ENCODE results near the gene GPR132.
"Not testable (repeated sequence)": the region's sequence is repeated elsewhere in the genome, so short reads cannot be mapped to it uniquely, and the experiment has no call there.

The GPR132 gene

DNA sequence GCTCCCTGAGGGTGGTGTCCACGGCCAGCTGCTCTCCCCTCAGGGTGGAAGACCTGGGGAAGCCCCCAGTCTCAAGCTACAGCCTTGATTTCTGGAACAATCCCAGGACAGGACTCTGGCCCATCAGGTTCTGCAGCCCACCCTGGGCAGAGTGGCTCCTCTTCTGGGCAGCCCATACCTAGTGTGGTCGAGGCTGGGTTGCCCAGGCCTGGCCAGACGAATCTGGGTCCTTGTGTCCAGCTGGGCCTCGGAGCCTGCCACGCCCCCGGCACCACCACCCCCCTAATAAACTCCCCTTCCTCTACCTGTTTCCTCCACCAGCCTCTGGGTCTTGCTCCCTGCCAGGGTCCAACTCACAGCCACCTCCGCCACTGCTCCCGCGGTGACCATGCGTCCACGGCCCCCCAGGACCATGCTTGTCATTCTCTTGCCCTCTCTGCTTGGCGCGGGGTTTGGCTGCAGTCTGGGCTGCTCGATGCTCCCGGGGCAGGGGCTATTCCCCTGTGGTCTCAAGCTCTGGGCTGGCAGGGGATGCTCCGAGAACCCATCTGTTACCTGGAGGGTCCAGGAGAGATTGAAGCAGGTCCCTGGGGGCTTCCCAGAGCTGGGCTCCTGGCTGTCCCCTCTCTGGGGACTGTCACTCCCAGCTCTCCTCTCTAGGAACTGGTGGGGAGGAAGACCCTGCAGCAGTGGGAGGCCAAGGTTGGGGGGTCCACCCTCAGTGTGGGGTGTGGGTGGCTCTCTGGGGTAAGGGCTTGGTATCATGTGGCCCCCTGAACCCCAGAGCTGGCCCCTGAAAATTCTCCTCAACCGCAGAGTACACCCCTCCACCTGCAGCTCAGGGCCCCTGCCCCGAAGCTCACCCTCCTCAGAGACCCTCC, 8.7 kb upstream of the GPR132 start:
- no peak for DNase-seq

GRCh38 chr14:105072892-105073719, 7.9 kb upstream of the GPR132 start:
- DNase-seq: no peak

- no peak for DNase-seq
These were observed 7.2 kb upstream of the GPR132 start for GRCh38 chr14:105072381-105072861.

GRCh38 chr14:105071942-105072341, 6.7 kb upstream of the GPR132 start:
- no peak for DNase-seq

DNA sequence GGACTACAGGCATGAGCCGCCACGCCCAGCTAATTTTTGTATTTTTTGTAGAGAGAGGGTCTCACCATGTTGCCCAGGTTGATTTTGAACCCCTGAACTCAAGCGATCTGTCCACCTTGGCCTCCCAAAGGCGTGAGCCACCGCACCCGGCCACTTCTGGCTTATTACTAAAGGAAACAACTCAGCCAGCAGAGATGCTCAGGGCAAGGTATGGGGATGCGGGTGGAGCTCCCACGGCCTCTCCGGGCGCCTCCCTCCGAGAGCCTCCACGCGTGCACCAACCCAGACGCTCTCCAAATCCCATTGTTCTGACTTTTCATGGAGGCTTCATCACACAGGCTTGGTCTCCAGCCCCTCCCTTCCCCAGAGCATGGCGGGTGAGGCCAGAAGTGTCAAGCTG, 6.1 kb upstream of the GPR132 start:
- no peak for DNase-seq

GRCh38 chr14:105070760-105071137, 5.5 kb upstream of the GPR132 start:
- no peak for DNase-seq

GRCh38 chr14:105069871-105070759, 4.9 kb upstream of the GPR132 start:
- no peak for DNase-seq

GRCh38 chr14:105069522-105069870, 4.3 kb upstream of the GPR132 start:
- no peak for DNase-seq

DNA sequence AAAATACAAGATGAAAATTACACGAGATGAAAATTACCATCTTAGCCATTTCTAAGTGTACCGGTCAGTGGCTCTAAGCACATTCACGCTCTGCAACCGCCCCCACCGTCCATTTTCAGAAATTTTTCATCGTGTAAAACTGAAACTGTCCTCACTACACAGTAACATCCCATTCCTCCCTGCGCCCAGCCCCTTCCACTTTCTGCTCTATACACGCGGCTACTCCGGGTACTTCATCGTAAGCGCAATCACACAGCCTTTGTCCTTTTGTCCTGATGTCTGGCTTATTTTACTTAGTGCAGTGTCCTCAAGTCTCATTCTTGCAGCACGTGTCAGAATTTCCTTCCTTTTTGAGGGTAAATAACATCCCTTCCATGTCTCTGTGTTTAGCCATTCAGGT, 3.6 kb upstream of the GPR132 start:
- DNase-seq: no peak

DNA sequence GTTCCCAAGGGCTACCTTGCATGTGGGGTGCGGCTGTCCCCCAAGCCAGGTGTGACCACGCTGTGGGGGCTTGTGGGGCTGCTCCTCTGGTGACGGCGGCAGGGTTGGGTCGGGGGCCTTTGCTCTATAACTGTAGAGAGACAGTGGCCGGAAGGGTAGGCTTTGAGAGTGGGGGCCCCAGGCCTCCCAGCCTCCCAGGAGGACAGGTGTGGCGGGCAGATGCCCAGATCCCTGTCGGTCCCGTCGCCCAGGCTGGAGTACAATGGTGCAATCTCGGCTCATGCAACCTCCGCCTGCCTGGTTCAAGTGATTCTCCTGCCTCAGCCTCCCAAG, 2.7 kb upstream of the GPR132 start:
- no peak for DNase-seq

- DNase-seq: no peak
These were observed 2.1 kb upstream of the GPR132 start for GRCh38 chr14:105067140-105067968.

DNA sequence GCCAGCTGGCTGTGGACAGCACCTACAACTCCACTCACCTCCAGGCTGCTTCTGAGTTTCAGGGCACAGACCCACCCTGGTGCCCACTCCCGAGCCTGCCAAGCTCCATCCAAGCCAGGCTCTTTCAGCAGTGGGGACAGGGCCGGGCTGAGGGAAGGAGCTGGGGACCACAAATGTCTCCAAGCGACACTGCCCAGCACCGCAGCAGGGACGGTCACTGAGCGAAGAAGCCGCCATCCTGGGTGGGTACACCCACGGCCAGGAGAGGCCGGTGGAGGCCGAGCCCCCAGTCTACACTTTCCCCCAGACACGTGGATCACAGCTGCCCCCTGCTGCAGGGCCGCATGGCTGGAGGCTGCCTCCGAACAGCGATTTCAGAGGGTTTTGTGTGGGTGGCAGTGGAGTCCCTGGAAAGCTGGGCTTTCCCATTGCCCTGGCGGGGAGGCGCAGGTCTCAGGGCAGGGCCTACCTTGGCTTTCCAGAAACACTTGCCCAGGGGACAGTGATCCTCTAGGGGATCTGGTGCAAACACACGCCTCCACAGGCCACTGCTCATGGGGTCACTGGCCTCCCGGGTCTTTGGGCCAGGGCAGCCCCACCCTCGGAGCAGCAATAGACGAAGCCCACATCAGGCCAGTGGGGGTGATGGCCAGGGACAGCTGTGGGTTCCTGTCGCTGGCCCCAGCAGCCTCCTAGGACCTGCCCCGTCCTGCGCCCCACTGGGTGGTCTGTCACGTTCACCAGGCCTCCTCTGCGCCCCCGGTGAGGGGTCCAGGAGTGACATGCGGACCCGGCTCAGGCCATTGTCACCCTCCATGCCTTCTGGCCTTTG, 1.2 kb upstream of the GPR132 start:
- no peak for DNase-seq

- no peak for DNase-seq
These were observed 498 bp downstream of the GPR132 start for GRCh38 chr14:105064721-105065143.

- DNase-seq: no peak
These were observed 1.2 kb downstream of the GPR132 start for GRCh38 chr14:105064001-105064400.

GRCh38 chr14:105063506-105063905, 1.7 kb downstream of the GPR132 start:
- DNase-seq: not testable (repeated sequence)

DNA sequence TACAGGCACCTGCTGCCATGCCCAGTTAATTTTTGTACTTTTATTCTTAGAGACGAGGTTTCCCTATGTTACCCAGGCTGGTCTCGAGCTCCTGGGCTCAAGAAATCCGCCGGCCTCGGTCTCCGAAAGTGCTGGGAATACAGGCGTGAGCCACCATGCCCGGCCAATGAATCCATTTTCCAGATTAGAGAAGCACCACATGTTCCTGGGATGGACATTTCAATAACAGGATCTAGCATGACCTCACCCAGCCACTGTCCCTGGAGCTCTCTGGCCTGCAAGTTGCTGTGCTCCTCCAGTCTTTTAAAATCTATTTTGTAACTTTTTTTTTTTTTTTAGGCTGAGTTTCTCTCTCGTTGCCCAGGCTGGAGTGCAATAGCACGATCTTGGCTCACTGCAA, 2.2 kb downstream of the GPR132 start:
- DNase-seq: no peak

GRCh38 chr14:105062048-105062433, 3.2 kb downstream of the GPR132 start:
- no peak for DNase-seq

DNA sequence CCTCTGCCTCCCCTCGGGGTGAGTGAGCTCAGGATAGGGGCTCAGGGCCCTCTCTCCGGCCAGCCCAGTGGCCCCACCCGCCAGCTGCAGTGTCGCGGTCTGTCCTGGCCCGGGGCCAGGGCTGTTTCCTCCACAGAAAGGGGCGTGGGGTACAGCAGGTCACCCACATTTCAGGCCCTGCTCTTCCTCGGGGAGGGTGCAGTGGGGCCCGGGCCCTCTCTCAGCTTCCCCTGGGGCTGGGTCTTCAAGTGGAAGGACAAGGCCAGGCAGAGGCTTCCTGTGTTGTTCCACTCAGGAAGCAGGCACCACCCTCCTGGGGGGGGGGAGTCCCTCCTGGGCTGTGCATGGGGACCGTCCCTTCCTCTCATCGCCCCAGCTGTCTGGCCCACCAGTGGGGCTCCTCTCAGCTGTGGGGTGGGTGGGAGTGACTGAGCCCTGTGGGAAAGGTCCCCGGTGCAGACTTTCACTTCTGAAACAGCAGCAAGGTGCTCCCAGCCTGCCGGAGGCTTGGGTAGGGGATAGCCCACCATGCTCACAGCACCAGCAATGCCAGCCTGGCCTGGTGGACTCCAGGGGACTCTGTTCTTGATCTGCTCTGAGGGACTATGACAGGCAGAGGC, 3.7 kb downstream of the GPR132 start:
- no peak for DNase-seq

GRCh38 chr14:105060751-105061427, 4.3 kb downstream of the GPR132 start:
- DNase-seq: peak; percentile 79

DNA sequence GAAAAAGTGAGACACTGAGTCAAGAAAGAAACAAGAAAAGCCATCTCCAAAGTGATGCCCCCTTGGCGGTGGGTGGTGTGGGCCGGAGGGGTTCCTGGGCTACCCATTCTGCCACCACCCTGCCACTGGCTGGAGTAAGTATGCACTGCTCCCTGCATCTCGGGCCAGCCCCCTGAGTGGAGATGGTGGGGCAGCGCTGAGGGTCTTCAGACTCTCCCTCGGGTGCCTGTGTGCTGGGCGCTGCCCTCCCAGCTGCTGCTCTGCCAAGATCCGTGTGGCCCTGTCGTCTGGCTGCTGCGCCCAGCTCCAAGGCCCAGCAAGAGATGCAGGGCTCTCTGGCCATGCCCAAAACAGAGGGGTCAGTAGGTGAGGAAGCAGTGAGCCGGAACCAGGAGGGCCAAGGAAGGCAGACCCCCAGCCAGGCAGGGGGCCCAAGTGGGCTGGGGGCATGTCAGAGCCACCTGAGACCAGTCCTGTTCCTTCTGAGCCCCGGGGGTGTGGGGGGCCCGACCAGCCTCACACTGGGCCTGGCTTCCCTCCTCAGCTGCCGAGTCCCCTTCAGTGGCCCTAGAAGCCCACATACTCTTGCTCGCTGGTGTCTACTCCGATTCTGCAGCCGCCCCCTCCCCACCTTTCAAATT, 5.2 kb downstream of the GPR132 start:
- DNase-seq: no peak
